Activated CD8-positive, alpha-beta T cell treated with anti-CD3 and anti-CD28 coated beads for 36 hours (primary cell): ENCODE data around the gene ZRSR2. TPM values are rescaled to one million over a fixed set of nuclear protein-coding genes. Genes with fewer than 3 reads are reported as not detected.

Source experiments
- ATAC-seq: fragments of 200-7000 bp; cut with Tn5 transposase; one replicate; pipeline ENCODE4 v1.10.0; 2021; ENCODE audit warnings: mild to moderate bottlenecking, moderate library complexity
- CTCF ChIA-PET: fragments of 350-600 bp; sonication (Branson Sonifier 250); formaldehyde crosslinking; loops from one replicate; lab custom pipeline; 2021; ENCODE audit warnings: antibody characterized with exemption; lab: Charles Lee
- POLR2A ChIA-PET: fragments of 350-600 bp; sonication (Branson Sonifier 250); formaldehyde crosslinking; loops from one replicate; lab custom pipeline; 2021; ENCODE audit warnings: antibody characterized with exemption; lab: Charles Lee
- DNase-seq: peaks from one replicate; pipeline ENCODE4 v3.0.0-alpha.2; 2020
- H3K27ac Mint-ChIP-seq: one replicate; pipeline ENCODE4 v1.8.0; 2021; ENCODE audit warnings: mild to moderate bottlenecking, mixed read lengths
- H3K27me3 Mint-ChIP-seq: one replicate; pipeline ENCODE4 v1.8.0; 2021; ENCODE audit warnings: mixed read lengths
- H3K36me3 Mint-ChIP-seq: one replicate; pipeline ENCODE4 v1.8.0; 2021; ENCODE audit warnings: low read depth, mixed read lengths
- H3K4me1 Mint-ChIP-seq: one replicate; pipeline ENCODE4 v1.8.0; 2021; ENCODE audit warnings: low read depth, mixed read lengths
- H3K4me3 Mint-ChIP-seq: one replicate; pipeline ENCODE4 v1.8.0; 2021; ENCODE audit warnings: mild to moderate bottlenecking, moderate library complexity, mixed read lengths
- H3K9me3 Mint-ChIP-seq: one replicate; pipeline ENCODE4 v1.8.0; 2021; ENCODE audit warnings: mixed read lengths
- intact Hi-C: fragments of 100-400 bp; cut with micrococcal nuclease; formaldehyde crosslinking; loops from one replicate; pipeline ENCODE4 v1.10.0; 2022
- total RNA-seq, 2 experiments: library from RNA; stranded (reverse); gene quantifications; one replicate each; pipeline ENCODE4 v1.2.3, GENCODE V29; 2021
- TF ChIP-seq, protein P1 (sequence below): fragments of 200-600 bp; IDR thresholded peaks from one replicate; pipeline ENCODE4 v1.8.0; 2022; ENCODE audit warnings: antibody characterized with exemption, mild to moderate bottlenecking

The ZRSR2 gene
- total RNA-seq, 2 experiments from 2014 or later: 11.6 to 14.7 TPM

DNA sequence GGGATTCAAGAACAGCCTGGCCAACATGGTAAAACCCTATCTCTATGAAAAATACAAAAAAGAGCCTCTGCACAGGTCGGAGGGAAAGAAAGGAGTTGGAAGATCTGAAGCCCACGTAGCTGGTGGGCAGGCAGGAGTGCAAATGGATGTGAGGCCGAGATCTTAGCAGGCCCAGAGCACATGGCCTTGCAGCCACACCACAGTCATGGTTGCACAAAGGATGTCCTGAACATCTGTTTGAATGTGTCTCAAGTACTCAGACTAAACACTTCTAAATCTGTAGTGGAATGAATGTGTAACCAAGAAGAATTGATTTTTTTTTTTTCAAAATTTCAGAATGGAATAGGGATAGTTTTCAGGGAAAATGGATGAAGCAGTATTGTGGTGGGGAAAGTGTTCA lies 41.4 kb upstream of the ZRSR2 start:
- ATAC-seq (no peak), DNase-seq (no peak)
- peaks cover 2% of the 10 kb centered on the region for H3K9me3 Mint-ChIP-seq
- intact Hi-C loops: no loop called here
- H3K4me3 Mint-ChIP-seq: no peak overlapping the region
- TF ChIP-seq, protein P1, sequence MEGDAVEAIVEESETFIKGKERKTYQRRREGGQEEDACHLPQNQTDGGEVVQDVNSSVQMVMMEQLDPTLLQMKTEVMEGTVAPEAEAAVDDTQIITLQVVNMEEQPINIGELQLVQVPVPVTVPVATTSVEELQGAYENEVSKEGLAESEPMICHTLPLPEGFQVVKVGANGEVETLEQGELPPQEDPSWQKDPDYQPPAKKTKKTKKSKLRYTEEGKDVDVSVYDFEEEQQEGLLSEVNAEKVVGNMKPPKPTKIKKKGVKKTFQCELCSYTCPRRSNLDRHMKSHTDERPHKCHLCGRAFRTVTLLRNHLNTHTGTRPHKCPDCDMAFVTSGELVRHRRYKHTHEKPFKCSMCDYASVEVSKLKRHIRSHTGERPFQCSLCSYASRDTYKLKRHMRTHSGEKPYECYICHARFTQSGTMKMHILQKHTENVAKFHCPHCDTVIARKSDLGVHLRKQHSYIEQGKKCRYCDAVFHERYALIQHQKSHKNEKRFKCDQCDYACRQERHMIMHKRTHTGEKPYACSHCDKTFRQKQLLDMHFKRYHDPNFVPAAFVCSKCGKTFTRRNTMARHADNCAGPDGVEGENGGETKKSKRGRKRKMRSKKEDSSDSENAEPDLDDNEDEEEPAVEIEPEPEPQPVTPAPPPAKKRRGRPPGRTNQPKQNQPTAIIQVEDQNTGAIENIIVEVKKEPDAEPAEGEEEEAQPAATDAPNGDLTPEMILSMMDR: no peak
- no peaks in the 10 kb centered on the region for H3K27me3 Mint-ChIP-seq
- H3K36me3 Mint-ChIP-seq: peaks cover 14% of the 10 kb centered on the region
- peaks cover 62% of the 10 kb centered on the region for H3K4me1 Mint-ChIP-seq
- H3K27ac Mint-ChIP-seq: peak overlapping the region; percentile 95
- ChIA-PET CTCF (no interaction called here), POLR2A (interaction anchor here (0.7 to 1.8 kb wide), 3 partner anchors 9 to 66 kb away, joined by 3 to 6 read pairs (median 6); partner anchors contain the start of gene CA5B)

DNA sequence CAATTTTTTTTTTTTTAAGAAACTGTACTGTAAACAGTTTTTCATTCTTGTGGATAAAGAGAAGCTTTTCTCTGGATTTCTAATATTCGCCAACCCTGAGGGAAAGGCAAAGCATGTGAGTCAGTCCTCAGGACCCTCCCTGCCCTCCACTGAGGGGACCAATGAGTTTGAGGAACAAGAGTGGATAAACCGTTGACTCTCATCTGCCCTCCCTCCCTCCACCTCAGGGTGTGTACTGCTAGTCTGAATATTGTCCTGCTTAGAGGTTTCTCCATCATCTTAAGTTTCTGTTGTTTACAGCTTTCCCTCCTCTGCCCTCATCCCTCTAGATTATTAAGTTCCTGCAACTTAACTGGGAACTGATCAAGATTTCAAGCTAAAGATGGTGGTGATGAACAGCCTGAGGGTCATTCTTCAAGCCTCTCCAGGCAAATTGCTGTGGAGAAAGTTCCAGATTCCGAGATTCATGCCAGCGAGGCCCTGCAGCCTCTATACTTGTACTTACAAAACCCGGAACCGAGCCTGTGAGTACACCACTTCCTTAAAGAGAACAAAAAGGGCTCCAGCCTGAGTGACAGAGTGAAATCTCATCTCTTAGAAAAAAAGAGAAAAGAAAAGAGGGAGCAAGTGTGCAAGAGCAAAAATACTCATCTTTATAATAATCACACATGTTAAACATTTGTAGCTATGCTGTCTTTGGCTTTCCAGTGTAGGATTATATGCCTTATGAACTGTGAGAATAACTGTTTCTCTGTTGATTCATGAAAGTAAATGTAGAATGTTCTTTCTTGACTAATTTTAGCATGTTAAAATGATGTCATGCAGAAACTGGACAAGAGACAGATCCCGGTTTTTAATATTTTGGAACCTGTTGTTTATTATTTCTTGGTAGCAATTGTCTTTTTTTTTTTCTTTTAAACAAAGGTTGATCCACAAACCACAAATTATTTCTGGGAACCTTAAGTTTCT lies 40.4 kb upstream of the ZRSR2 start:
- intact Hi-C loops: no loop called here
- Mint-ChIP-seq H3K27ac (peak overlapping the region; percentile 95), H3K9me3 (peaks cover 2% of the 10 kb centered on the region), H3K27me3 (no peaks in the 10 kb centered on the region), H3K4me1 (peaks cover 64% of the 10 kb centered on the region), H3K36me3 (peaks cover 16% of the 10 kb centered on the region), H3K4me3 (peak overlapping the region; percentile 58)
- ATAC-seq: peak; percentile 69
- POLR2A ChIA-PET: interaction anchor here (1.0 to 1.8 kb wide), 3 partner anchors 10 to 73 kb away, joined by 3 to 6 read pairs (median 6); partner anchors contain the start of gene CA5B
- DNase-seq: peak; percentile 43
- TF ChIP-seq, protein P1: no peak
- CTCF ChIA-PET: interaction anchor here (1.0 to 1.1 kb wide), 2 partner anchors 10 to 17 kb away, joined by 3 read pairs; no protein-coding TSS in a partner anchor

DNA sequence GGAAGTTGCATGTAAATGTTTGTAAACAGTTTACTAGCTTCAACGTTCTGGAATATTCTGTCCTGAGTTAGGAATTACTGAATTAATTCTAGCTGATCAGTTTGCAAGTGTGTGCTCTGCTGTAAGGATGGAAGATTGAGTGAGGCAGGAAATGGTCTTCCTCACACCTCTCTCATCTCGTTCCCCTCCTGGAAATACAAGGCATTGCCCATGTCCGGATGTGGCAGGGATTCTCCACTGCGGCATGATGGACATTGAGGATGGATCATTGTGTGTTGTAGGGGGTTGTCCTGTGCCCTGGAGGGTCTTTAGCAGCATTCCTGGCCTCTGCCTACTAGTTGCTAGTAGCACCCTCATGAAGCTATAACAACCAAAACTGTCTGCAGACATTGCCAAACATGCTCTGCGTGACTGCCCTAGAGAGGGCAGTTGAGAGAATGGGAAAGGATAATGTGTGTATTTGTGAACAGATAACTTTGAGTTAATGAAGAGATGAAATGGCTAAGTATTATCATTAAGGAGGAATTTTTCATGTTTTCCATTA lies 39.6 kb upstream of the ZRSR2 start:
- peak; percentile 45 for ATAC-seq
- TF ChIP-seq, protein P1: no peak
- DNase-seq: no peak

DNA sequence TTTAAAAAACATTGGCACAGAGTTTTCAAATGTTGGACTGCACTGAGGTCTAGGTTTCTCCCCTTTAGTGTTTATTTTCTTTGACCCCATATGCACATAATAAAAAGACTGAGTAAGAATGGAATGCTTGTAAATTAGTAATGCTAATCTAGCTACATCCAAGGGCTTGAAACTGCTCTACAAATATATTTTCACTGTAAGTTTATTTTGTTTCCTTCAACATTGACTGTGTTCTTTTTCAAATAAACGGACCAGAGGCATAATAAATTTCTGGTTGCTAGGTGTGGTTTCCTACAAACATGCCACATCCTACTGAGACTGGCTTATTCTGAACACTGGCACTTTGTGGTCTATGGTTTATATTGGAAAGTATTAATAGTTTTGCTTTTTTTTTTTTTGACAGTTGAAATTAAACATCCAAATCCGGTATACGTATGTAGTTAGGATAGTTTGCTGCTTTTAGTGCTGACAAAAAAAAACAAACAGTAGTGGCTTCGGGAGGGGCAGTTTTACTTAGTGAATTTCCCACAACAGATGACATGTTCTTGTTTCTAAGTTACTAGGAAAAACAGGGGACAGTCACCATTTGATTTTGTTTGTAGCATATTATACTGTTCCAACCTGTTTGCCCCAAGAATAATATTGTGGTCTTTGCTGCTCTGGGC lies 39.0 kb upstream of the ZRSR2 start:
- peaks cover 16% of the 10 kb centered on the region for H3K36me3 Mint-ChIP-seq
- intact Hi-C loops: no loop called here
- peak overlapping the region; percentile 95 for H3K27ac Mint-ChIP-seq
- peak overlapping the region; percentile 53 for H3K4me3 Mint-ChIP-seq
- ATAC-seq: peak; percentile 72
- peaks cover 2% of the 10 kb centered on the region for H3K9me3 Mint-ChIP-seq
- CTCF ChIA-PET: no interaction called here
- H3K4me1 Mint-ChIP-seq: peaks cover 66% of the 10 kb centered on the region
- POLR2A ChIA-PET: interaction anchor here (0.9 kb wide), 1 partner anchor 14 kb away, joined by 4 read pairs; the partner anchor contains the start of gene CA5B
- TF ChIP-seq, protein P1: no peak
- no peaks in the 10 kb centered on the region for H3K27me3 Mint-ChIP-seq
- DNase-seq: peak; percentile 6

More for the DNA sequence above, 39.6 kb upstream of the ZRSR2 start:
- ChIA-PET CTCF (no interaction called here), POLR2A (interaction anchor here (0.9 to 1.8 kb wide), 4 partner anchors 11 to 74 kb away, joined by 3 to 6 read pairs (median 5); partner anchors contain the start of gene CA5B)
- H3K9me3 Mint-ChIP-seq: peaks cover 2% of the 10 kb centered on the region
- peak overlapping the region; percentile 95 for H3K27ac Mint-ChIP-seq
- H3K36me3 Mint-ChIP-seq: peaks cover 16% of the 10 kb centered on the region
- intact Hi-C loops: no loop called here
- peaks cover 61% of the 10 kb centered on the region for H3K4me1 Mint-ChIP-seq
- H3K4me3 Mint-ChIP-seq: peak overlapping the region; percentile 53
- H3K27me3 Mint-ChIP-seq: no peaks in the 10 kb centered on the region
